NCI-H510A treated with DMSO at 0.1 percent for 48 hours (cell line): ENCODE data around the gene ASAP2.

Source experiments
- DNase-seq: peaks from one replicate; lab custom pipeline; 2025; lab: John Stamatoyannopoulos, UW

ASAP2 gene

GRCh38 chr2:9347411-9347881 lies 140.8 kb downstream of the ASAP2 start:
- no peak for DNase-seq

GRCh38 chr2:9354318-9354717 lies 147.7 kb downstream of the ASAP2 start:
- no peak for DNase-seq

- no peak for DNase-seq
These were observed 148.7 kb downstream of the ASAP2 start for GRCh38 chr2:9355270-9355669.

GRCh38 chr2:9355716-9356115 lies 149.1 kb downstream of the ASAP2 start:
- DNase-seq, result no peak

GRCh38 chr2:9356261-9356660 lies 149.6 kb downstream of the ASAP2 start:
- DNase-seq, result no peak

- no peak for DNase-seq
These were observed 152.2 kb downstream of the ASAP2 start for GRCh38 chr2:9358846-9359245.

- DNase-seq, result no peak
These were observed 152.9 kb downstream of the ASAP2 start for GRCh38 chr2:9359463-9359862.

- DNase-seq, result no peak
These were observed 153.5 kb downstream of the ASAP2 start for GRCh38 chr2:9360110-9360509.

GRCh38 chr2:9360701-9361100 lies 154.1 kb downstream of the ASAP2 start:
- DNase-seq, result no peak

- DNase-seq, result no peak
These were observed 157.8 kb downstream of the ASAP2 start for GRCh38 chr2:9364373-9364772.

GRCh38 chr2:9364791-9365497 lies 158.3 kb downstream of the ASAP2 start:
- no peak for DNase-seq

- no peak for DNase-seq
These were observed 158.9 kb downstream of the ASAP2 start for GRCh38 chr2:9365498-9366019.

GRCh38 chr2:9366026-9366425 lies 159.4 kb downstream of the ASAP2 start:
- no peak for DNase-seq

GRCh38 chr2:9370746-9371145 lies 164.1 kb downstream of the ASAP2 start:
- DNase-seq, result no peak

- peak; percentile 87 for DNase-seq
These were observed 166.4 kb downstream of the ASAP2 start for GRCh38 chr2:9373047-9373446.

- no peak for DNase-seq
These were observed 166.9 kb downstream of the ASAP2 start for GRCh38 chr2:9373476-9373875.

- DNase-seq, result no peak
These were observed 167.6 kb downstream of the ASAP2 start for GRCh38 chr2:9374071-9374730.

- no peak for DNase-seq
These were observed 169.3 kb downstream of the ASAP2 start for GRCh38 chr2:9375857-9376428.

GRCh38 chr2:9377461-9378097 lies 171.0 kb downstream of the ASAP2 start:
- DNase-seq, result no peak

- no peak for DNase-seq
These were observed 172.1 kb downstream of the ASAP2 start for GRCh38 chr2:9378433-9379390.

- DNase-seq, result no peak
These were observed 172.8 kb downstream of the ASAP2 start for GRCh38 chr2:9379391-9379755.
